Dermis blood vessel endothelial cell (primary cell): ENCODE data around the gene S1PR1. TPM values are rescaled to one million over a fixed set of nuclear protein-coding genes. Genes with fewer than 3 reads are reported as not detected.
"Not testable (repeated sequence)": the region's sequence is repeated elsewhere in the genome, so short reads cannot be mapped to it uniquely, and the experiment has no call there.

Source experiments
- DNase-seq: peaks from one replicate; pipeline ENCODE4 v3.0.0; 2010
- total RNA-seq: library from RNA; depleted of rRNA; stranded (reverse); fragments of >200 nt; gene quantifications from 2 replicates; pipeline ENCODE4 v1.2.3, GENCODE V29; 2014

Gene S1PR1
- total RNA-seq, result 311 and 394 TPM in 2 replicates

GRCh38 chr1:101236516-101237228, at the start of gene S1PR1:
S1PR1 (plus strand) TSS chr1:101237019; CDS start chr1:101238985, 1,966 bp downstream.
- DNase-seq, result peak; percentile 96

- peak; percentile 50 for DNase-seq
Measured at GRCh38 chr1:101187297-101187696, 49.5 kb upstream of the S1PR1 start.

GRCh38 chr1:101188331-101188730, 48.5 kb upstream of the S1PR1 start:
- DNase-seq, result no peak

- DNase-seq, result not testable (repeated sequence)
Measured at GRCh38 chr1:101188968-101189367, 47.9 kb upstream of the S1PR1 start.

- DNase-seq, result no peak
Measured at GRCh38 chr1:101190441-101190840, 46.4 kb upstream of the S1PR1 start.

GRCh38 chr1:101191049-101191448, 45.8 kb upstream of the S1PR1 start:
- no peak for DNase-seq

- no peak for DNase-seq
Measured at GRCh38 chr1:101193733-101194169, 43.1 kb upstream of the S1PR1 start.

GRCh38 chr1:101194746-101195145, 42.1 kb upstream of the S1PR1 start:
- DNase-seq, result no peak

GRCh38 chr1:101196668-101197067, 40.2 kb upstream of the S1PR1 start:
- DNase-seq, result no peak

- no peak for DNase-seq
Measured at GRCh38 chr1:101198842-101199636, 37.8 kb upstream of the S1PR1 start.

GRCh38 chr1:101199637-101199982, 37.2 kb upstream of the S1PR1 start:
- DNase-seq, result no peak

GRCh38 chr1:101200513-101200912, 36.3 kb upstream of the S1PR1 start:
- no peak for DNase-seq

- DNase-seq, result peak; percentile 73
Measured at GRCh38 chr1:101203820-101204540, 32.8 kb upstream of the S1PR1 start.

- DNase-seq, result no peak
Measured at GRCh38 chr1:101205457-101205856, 31.4 kb upstream of the S1PR1 start.

GRCh38 chr1:101206139-101206538, 30.7 kb upstream of the S1PR1 start:
- DNase-seq, result not testable (repeated sequence)

GRCh38 chr1:101207271-101207670, 29.5 kb upstream of the S1PR1 start:
- DNase-seq, result not testable (repeated sequence)

GRCh38 chr1:101207891-101208290, 28.9 kb upstream of the S1PR1 start:
- no peak for DNase-seq

- no peak for DNase-seq
Measured at GRCh38 chr1:101215363-101216011, 21.3 kb upstream of the S1PR1 start.

- DNase-seq, result no peak
Measured at GRCh38 chr1:101216623-101217022, 20.2 kb upstream of the S1PR1 start.

GRCh38 chr1:101217148-101217547, 19.7 kb upstream of the S1PR1 start:
- DNase-seq, result no peak

- DNase-seq, result not testable (repeated sequence)
Measured at GRCh38 chr1:101218968-101219367, 17.9 kb upstream of the S1PR1 start.

- DNase-seq, result no peak
Measured at GRCh38 chr1:101219924-101220870, 16.6 kb upstream of the S1PR1 start.
